ENCODE data around the gene BACH2.

Gene BACH2

DNA sequence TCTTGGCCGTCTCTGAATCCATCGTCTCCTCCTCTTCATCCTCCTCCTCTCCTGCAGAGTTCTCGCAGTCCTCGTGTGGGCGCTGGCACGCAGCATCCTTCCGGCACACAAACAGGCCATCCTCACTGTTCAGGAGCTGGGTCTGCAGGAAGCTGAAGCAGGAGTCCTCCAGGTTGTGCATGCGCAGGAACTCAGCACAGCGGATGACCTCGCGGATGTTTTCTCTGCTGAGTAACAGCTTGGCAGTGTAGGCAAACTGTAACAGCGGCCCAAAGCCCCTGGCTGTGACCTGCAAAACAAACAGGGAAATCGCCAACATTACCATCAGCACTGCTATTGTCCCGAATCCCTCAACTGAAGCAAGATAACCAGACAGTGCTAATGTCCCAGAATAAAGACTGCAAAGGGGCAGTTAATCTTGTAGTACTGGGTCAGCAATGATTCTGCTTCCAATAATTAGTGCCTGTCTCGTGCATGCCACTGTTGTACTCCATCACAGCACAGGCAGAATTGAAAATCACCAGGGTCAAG, 345.0 kb downstream of the BACH2 start:
- no peak for DNase-seq (ENCODE audit: extremely low read depth in 1 of 2, low read depth in 1 of 2)

DNA sequence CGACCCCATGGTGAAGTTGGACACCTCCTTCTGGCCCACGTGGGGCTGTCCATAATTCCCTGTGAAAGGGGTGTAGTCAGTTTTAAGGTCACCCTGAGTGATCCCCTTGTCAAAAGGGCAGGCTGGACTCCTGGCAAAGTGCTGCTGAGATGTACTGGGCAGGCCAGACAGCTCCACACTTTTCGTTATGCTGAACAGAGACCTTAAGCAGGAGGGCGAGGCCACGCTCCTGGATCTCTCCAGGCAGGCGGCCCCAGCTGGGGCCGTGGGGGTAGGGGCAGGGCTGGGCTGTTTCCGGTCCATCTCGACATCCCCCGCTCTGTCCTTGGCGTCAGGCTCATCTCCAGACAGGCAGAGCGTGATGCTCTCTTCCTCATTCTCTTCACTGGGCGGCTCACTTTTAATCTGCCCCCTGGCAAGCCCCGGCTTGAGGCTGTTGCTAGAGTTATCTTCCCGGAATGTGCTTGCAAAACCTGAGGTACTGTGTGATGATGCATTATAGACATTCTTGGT, 345.7 kb downstream of the BACH2 start:
- no peak for DNase-seq (ENCODE audit: extremely low read depth in 1 of 2, low read depth in 1 of 2)

DNA sequence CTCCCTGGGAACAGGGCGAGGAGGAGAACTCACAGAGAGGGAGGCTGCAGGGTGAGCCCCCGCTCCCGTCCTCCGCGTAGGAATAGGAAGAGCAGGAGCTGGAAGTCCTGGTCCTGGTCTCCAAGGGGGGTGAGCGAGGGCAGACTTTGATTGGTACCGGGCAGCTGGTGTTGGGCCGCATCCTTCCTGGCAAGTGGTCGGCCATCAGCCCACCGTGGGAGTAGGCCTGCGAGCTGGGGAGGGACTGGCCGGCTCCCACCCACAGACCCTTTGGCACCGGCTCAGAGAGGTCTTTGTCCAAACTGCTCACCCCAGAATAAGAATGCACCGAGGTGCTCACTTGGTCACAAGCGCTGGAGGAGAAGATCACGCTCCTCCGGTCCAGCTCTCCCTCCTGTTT, 346.2 kb downstream of the BACH2 start:
- DNase-seq (ENCODE audit: extremely low read depth in 1 of 2, low read depth in 1 of 2): no peak

GRCh38 chr6:89948876-89949275, 347.8 kb downstream of the BACH2 start:
- no peak for DNase-seq (ENCODE audit: extremely low read depth in 1 of 2, low read depth in 1 of 2)

GRCh38 chr6:89944826-89945407, 351.7 kb downstream of the BACH2 start:
- DNase-seq (ENCODE audit: extremely low read depth in 1 of 2, low read depth in 1 of 2): no peak

DNA sequence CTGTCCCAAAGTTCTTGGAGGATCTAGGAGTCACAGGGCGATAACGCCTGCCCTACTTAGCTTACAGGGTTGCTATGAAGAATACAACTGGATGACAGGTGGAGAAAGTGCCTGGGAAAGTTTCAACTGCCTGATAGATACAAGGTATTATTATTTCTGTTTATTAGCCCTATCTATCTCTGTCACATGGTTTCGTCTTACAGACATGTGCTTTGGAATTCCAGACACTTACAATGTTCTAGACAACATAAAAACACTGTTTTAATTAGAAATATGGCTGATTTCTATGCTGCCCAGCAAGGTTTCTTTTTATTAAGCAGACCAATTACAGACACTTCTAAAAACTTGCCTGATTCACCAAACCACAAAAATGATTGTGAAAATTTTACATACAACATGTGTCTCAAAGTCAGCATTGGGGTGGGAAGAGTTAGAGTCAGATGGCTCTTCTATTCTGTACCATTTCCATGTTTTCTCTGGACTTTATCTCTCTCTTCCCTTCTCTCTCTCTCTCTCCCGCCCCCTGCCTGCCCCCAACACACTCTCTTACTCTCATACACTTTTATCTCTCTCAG, 352.4 kb downstream of the BACH2 start:
- no peak for DNase-seq (ENCODE audit: extremely low read depth in 1 of 2, low read depth in 1 of 2)

DNA sequence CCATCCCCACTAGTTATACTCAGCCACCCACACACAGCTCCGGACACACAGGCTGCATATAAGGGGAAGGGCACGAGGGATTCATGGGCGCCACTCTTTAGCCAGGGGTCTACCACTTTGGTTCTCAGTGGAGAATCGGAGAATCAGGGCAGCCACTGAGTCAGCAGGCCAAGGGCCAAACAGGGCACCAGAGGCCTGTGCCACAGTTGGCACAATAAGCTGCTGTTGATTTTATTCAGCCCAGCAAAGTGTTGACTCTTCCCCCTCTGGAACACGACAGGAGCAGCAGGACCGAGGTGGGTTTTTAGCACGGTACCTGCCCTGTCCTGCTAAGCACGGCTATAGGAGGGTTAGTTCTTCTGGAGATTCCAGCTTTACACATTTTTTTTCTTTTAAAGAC, 354.0 kb downstream of the BACH2 start:
- no peak for DNase-seq (ENCODE audit: extremely low read depth in 1 of 2, low read depth in 1 of 2)

- no peak for DNase-seq (ENCODE audit: extremely low read depth in 1 of 2, low read depth in 1 of 2)
Observed at GRCh38 chr6:89941763-89942497, 354.7 kb downstream of the BACH2 start.

GRCh38 chr6:89941031-89941762, 355.4 kb downstream of the BACH2 start:
- no peak for DNase-seq (ENCODE audit: extremely low read depth in 1 of 2, low read depth in 1 of 2)

DNA sequence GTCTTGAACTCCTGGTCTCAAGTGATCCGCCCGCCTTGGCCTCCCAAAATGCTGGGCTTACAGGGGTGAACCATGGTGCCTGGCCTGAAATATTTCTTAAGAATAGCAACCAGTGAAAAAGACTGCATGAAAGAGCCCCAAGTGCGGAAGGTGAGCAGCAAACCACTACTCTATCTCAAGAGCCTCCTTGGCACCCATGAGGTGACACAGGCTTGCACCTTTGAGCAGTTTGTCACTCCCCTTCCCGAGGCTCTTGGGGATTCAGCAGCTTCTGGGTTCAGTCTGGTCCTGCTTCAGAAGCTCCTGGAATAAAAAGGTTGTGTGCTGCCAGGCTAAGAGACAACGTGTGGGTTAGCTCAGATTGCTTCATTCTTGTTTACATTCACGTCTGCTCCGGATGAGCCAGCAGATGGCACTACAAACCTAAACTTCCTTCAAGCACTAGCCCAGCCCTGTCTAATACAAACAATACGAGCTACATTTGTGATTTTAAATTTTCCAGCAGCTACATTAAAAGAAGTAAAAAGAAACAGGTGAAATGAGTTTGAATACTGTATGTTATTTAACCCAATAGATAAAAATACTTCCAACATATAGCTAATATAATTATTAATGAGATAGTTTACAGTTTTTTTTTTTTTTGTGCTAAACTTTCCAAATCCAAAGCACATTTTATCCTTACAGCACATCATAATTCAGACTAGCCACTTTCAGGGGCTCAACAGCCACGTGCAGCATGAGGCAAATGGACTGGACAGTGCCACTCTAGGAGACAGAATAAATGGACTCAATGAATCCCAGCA, 356.2 kb downstream of the BACH2 start:
- no peak for DNase-seq (ENCODE audit: extremely low read depth in 1 of 2, low read depth in 1 of 2)

GRCh38 chr6:89939144-89939543, 357.5 kb downstream of the BACH2 start:
- DNase-seq (ENCODE audit: extremely low read depth in 1 of 2, low read depth in 1 of 2): no peak

DNA sequence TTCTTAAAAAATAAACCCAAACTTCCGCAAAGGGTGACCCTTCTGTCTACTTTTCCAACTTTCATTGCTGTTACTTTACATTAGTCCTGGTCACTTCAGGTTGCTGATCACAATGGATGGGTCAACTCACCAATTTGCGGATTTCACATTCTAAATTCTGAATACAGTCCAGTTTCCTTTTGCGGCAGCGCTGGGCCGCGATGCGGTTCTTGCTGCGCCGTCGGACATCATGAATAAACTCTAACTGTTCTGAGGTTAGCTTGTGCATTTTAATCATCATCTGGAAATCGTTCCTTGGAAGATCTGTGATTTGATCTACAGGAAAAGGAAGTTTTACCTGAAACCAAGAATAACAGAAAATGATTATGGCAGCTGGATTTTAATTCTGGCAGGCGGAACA, 358.6 kb downstream of the BACH2 start:
- no peak for DNase-seq (ENCODE audit: extremely low read depth in 1 of 2, low read depth in 1 of 2)

GRCh38 chr6:89936177-89936576, 360.5 kb downstream of the BACH2 start:
- DNase-seq (ENCODE audit: extremely low read depth in 1 of 2, low read depth in 1 of 2): no peak

DNA sequence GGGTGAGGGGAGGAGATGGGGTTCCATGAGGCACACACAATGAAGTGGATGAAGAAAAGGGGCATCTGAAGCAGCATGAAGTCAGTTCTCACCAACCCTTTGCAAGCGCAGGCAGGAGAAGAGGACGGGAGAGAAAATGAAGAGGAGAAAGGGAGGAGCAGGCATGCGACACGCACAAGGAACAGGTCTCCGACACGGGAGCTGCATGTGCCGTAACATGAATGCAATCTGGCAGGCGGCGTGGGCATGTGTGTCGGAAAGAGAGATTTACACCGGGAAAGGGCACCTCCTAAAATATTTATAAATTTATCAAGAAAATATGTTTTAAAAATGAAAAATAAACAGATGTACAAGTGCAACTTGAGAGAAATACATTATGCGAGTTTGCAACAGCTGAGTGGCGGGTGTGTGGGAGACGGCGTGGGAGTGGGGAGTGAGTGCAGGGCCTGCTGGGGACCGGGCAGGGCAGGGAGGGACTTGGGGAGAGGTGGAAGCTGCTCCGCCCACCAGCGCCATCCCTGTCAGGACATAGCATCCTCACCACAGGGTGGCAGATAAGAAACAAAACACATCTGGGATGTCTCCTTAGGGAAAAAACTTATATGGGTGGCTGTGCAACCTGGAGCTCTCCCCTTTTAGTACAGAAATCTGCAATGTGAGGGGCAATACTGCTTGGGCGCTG, 361.8 kb downstream of the BACH2 start:
- DNase-seq (ENCODE audit: extremely low read depth in 1 of 2, low read depth in 1 of 2): no peak

GRCh38 chr6:89932245-89932802, 364.3 kb downstream of the BACH2 start:
- no peak for DNase-seq (ENCODE audit: extremely low read depth in 1 of 2, low read depth in 1 of 2)

DNA sequence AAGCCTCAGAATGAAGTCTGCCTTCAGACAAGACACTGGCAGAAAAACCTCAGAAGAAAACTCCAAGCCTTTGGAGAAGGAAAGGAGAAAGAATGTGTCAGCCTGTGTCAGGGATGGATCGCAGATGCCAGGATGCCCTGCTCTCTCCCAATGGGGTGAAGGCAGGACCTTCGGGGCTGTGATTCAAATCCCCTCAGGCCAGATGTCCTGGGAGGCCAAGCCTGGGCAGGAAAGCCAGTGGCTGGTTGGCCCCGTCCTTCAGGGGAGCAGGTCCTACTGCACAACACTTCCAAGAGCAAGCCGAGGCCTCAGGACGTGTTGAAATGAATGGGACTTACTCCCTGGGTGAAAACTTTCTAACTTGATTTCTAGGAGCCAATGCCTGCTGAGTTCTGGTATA, 365.9 kb downstream of the BACH2 start:
- DNase-seq (ENCODE audit: extremely low read depth in 1 of 2, low read depth in 1 of 2): no peak

DNA sequence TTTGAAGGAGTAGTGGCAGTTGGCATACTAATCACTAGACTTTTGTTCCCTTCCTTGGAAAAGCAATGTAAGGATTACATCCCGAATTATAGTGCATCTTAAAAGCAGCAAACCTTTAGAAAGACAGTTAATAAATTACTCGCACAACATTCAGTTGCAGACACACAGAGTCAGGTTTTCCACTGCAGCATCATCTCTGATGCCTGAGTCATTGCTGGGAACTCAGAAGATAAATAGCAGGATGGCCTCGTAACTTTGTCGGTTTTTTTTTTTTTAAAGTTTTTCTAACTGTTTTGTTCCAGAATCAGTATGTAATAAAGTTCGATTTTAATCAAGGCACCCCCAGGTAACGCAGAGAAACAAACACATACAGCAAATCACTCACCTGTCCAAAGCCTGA, 368.0 kb downstream of the BACH2 start:
- DNase-seq (ENCODE audit: extremely low read depth in 1 of 2, low read depth in 1 of 2): peak in 1 of 2 donors; percentile 37

DNA sequence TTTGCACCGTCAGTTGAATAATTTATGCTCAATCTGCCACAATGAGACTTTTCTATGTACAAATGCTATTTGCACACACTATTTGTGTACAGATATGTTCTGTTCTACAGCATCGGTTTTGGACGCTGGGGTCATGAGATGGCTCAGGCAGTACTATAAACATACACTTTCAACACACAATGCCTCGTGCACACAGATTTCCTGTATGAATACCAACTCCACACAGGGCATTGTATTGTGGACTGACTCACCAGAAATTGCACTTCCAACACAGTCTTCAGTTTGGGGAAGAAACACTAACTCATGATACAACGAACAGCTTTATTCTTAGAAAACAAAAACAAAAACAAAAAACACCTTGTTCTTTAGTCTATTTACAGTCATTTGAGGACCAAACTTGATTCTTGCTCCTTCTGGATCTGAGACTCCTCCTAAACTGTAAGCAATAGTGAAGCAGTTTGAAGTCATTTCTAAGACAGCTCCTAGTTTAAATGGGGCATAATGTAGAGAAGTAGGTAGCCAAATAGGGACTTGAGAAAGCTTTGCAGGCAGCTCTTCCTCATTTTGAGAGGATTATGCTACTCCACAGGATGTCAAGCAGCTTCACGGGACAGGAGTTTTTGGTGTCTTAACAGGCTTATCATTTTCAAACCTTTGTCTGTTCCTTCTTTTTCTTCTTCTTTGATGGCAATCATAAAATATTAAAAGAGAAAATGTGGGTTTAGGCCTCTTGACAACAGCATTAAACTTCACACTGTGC, 368.7 kb downstream of the BACH2 start:
- no peak for DNase-seq (ENCODE audit: extremely low read depth in 1 of 2, low read depth in 1 of 2)

- DNase-seq (ENCODE audit: extremely low read depth in 1 of 2, low read depth in 1 of 2): no peak
Observed at GRCh38 chr6:89927264-89927663, 369.4 kb downstream of the BACH2 start.

Measured in stimulated activated CD8-positive, alpha-beta memory T cell treated with anti-CD3 and anti-CD28 coated beads, Interleukin-7, amount 100 ng/mL, for 48 hours (primary cell).